Measurements from ENCODE around the gene INTS11.

Gene INTS11

DNA sequence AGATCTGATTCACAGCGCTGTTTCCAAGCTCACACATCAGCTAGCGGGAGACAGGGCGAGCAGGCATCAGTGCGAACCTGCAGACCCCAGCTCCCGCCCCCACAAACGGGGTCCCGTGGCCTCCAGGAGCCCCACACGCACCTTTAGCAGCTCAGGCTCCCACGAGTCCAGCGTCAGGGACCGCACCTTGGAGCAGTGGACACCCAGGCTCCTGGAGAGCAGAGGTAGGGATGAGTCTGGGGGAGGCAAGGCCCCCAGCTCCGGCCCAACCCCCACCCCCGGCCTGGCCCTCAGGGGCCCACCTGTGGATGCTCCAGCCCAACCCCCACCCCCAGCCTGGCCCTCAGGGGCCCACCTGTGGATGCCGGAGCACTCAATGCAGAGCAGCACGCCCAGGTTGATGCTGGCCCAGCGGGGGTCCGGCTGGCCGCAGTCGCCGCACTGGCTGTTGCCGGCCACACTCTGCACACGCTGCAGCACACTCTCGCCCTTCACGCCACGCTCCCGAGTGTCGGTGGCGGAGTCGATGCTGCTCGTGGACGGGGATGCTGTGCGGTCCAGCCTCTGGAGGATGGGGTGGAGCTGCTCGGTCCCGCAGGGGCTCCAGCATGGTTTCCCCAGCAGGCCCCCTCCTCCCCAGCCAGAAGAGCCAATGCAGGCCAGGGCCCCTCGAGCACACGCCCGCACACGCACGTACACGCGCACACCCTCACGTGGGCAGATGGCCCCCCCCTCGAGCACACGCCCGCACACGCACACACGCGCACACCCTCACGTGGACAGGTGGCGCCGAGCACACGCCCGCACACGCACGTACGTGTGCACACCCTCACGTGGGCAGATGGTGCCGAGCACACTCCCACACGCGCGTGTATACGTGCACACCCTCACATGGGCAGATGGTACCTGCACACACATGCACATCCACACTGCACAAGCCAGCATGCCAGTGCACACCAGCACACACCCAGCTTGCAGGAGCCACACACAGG lies 28.1 kb downstream of the INTS11 start:
- no peak for DNase-seq

DNA sequence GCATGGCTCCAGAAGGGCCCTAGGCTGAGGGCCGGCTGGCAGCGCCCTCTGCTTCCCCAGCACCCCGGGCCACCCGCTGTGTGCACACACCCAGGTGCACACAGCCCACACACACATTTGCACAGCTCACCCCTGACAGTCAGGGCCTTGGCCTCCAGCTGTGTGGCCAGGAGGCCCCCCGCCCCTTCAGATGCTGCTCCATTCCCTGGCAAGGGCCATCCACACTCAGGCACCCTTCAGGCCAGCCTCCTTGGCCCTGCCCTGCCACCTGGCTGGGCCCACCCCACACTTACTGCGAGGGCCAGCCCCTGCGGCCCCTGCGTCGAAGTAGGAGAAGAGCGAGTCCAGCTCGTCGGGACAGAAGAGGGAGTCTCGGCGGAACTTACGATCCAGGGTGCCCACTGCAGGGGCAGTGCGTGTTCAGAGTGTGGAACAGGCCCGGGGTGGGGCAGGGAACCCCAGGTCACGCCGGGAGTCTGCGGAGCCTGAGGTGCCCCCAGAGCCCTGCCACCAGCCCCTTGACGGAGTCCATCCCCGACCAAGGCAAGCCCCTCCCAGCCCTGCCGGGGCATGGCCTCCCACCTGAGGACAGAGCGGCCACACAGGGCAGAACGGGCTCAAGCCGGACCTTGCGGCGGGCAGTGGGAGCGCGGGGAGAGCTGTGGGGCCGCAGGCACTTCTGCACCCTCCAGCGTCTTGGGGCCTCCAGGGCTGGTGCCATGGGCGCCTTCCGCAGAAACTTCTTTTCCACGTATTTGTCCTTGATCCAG lies 29.1 kb downstream of the INTS11 start:
- no peak for DNase-seq

DNA sequence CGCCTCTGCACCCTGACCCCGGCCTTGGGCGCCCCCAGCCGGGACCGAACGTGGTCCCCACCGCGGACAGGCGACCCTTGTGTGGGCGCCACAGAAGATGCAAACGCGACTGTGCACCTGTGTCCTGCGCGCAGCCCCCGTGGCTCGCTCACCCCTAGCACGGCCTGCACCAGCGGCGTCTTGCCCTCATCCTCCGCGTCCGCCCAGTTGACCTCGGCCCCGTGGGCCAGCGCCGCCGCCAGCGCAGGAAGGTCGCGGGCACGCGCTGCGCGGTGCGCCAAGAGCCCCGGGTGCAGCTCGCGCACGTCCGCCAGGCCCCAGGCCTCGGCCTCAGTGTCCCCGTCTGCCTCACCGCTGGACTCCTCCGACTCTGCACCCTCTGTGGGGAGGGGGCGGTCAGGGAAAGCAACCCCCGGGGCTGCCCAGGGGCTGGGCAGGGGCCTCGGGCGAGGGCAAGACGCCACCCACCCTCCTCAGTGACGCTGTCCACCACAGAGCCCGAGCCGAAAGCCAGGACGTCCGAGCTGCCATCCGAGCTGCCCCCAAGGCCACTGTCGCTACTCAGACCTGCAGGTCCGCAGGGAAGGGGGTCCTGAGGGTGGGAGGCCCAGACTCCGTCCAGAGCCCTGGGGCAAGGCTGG lies 30.1 kb downstream of the INTS11 start:
- DNase-seq = no peak

DNA sequence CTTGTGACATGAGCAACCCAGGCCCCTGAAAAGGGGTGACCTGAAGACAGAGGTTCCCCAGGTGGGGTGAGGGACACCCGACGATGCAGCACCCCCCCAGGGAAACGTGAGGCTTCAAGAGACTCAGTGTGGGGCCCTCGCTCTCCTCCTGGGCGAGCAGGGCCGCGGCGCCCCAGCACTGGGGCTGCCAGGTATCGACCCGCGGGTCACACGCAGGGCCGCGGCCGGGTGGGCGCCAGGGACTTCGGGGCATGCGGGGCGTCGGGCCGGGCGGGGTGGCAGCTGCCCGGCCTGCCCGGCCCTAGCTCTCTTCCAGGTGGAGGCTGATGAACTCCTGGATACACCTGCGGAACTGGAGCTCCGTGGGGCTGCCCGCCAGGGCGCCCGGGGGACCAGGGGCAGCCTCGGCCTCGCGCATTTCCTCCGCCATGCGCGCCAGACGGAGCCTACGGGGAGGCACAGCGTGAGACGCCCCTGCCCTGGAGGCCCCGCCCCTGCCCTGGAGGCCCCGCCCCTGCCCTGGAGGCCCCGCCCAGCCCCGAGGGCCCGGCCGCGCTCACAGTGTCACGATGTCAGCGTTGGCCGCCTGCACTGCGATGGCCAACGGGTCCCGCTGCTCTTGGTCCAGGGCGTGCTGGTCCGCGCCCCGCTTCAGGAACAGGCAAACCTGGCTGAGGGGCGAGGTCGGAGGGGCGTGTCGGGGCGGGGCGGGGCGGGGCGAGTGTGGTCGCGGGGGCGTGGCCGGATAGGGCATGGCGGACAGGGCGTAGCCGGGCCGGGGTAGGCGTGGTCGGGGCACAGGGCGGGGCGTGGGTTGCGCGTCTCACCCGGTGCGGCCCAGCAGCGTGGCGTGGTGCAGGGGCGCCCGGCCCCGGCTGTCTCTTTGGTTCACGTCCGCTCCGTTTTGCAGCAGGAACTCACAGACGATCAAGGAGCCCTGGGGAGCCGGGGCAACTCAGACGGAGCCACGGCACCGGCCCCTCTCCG lies 30.9 kb downstream of the INTS11 start:
- DNase-seq = no peak

DNA sequence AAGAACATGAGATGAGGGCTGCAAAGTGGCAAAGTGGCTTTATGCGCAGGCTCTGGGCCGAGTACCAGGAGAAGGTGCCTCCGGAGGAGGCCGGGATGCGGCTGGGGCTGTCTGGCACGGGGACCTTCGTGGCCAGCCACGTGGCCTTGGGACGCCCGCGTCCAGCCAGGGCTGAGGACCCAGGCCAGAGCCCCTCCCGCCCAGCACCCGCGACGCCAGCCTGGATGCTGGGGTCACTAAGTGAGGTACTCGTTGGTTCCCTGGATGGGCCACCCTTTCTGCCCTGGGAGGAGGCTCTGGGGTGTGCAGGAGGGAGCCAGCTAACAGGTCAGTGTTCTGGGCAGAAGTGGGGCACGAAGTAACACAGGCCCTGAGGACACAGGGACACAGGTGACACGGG lies 31.6 kb downstream of the INTS11 start:
- DNase-seq = no peak

DNA sequence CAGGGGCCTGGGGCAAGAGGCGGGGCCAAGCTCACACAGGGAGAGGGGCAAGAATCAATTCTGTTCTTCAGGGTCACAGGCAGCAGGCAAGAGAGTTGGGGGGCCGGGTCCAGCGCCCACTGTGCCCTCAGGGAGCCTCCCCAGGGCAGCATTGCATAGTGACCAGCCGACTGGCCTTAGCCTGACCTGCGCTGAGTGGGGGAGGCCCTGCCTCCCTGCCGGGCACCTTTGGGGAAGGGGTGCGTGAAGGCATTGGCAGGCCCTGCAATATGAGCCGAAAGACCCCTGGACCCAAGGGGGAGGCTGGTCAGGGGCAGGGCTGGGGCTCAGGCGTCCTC lies 32.0 kb downstream of the INTS11 start:
- DNase-seq = no peak

DNA sequence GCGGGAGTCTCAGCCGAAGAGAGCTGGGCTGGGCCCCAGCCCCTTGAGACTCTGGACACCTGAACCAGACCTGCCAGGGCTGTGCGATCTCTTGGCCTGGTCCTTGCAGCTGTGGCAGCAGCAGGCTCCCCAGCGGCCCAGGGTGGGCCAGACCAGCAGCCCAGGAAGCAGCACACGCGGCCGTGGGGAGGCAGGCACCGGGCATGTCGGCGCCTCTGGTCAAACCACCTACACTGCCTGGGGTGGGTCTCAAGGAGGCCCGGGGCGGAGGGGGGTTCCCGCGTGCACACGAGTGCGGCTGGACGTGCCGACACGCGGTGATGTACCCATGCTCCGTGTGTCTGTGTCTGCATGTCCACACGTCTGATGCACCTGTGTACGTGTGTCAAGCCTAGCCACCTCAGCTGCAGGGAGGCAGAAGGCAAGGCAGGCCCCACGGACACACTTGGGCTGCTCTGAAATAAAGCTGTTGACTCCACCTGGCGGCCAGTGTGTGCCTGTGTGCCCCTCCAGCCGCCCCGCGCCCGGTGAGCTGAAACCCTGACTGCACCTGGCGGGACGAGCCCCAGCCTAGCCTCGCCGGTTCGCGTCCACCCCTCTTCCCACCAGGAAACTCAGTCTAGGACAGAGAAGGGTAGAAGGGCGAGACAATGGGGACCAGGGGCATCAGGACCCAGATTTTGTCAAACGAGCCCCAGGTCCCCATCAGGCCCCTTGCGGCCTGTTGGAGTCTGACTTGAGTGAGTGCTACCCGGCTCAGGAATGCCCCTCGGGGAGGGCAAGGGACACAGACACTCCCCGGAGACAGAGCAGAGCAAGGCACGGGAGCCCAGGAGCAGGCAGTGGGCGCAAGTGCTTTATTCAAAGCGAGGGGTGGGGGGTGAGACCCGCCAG lies 32.7 kb downstream of the INTS11 start:
- peak; percentile 87 for DNase-seq

DNA sequence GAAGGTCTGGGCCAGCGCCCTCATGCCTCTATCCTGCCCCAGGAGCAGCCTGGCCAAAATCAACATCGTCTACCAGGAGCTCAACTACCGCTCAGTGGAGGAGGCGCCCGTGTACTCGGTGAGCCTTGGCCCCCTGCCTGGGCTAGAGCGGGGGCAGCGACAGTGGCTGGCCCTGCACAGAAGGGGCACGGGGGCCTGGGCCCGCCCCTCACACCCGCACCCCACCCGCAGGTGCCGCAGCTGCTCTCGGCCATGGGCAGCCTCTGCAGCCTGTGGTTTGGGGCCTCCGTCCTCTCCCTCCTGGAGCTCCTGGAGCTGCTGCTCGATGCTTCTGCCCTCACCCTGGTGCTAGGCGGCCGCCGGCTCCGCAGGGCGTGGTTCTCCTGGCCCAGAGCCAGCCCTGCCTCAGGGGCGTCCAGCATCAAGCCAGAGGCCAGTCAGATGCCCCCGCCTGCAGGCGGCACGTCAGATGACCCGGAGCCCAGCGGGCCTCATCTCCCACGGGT lies 33.4 kb downstream of the INTS11 start:
- DNase-seq = peak; percentile 34

DNA sequence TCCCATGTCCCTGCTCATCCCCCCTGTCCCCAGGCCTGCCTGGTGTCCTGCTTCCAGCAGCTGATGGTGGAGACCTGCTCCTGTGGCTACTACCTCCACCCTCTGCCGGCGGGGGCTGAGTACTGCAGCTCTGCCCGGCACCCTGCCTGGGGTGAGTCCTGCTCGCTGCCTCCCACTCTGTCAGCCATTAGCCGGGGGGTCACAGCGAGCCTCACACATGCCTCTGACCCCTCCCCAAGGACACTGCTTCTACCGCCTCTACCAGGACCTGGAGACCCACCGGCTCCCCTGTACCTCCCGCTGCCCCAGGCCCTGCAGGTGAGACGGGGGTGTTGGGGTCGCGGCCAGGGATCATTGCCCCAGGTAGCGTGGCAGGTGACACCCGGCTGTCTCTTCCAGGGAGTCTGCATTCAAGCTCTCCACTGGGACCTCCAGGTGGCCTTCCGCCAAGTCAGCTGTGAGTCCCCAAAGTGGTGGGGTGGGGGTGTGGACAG lies 34.2 kb downstream of the INTS11 start:
- DNase-seq = peak; percentile 27

DNA sequence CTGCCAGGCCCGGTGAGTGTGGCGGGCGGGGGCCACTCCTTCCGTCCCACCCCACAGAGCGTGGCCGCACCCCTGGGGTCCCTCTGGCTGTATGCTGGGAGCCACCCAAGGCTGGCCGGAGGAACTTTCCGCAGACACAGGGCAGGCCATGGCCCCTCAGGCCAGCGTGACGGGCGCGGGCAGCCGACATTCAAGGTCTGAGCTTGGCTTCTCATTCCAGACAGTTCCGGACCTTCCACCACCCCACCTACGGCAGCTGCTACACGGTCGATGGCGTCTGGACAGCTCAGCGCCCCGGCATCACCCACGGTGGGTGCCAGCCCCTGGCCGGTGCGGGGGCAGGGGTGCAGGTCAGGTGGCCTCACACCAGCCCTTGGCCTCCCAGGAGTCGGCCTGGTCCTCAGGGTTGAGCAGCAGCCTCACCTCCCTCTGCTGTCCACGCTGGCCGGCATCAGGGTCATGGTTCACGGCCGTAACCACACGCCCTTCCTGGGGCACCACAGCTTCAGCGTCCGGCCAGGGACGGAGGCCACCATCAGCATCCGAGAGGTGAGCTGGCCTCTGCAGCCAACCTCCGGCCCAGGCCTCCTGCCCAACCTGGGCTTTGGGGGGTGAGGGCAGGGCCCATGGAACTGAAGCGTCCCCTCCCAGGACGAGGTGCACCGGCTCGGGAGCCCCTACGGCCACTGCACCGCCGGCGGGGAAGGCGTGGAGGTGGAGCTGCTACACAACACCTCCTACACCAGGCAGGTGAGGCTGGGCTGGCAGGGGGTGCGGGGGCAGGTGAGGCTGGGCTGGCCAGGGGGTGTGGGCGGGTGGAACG lies 37.0 kb downstream of the INTS11 start:
- DNase-seq = no peak

DNA sequence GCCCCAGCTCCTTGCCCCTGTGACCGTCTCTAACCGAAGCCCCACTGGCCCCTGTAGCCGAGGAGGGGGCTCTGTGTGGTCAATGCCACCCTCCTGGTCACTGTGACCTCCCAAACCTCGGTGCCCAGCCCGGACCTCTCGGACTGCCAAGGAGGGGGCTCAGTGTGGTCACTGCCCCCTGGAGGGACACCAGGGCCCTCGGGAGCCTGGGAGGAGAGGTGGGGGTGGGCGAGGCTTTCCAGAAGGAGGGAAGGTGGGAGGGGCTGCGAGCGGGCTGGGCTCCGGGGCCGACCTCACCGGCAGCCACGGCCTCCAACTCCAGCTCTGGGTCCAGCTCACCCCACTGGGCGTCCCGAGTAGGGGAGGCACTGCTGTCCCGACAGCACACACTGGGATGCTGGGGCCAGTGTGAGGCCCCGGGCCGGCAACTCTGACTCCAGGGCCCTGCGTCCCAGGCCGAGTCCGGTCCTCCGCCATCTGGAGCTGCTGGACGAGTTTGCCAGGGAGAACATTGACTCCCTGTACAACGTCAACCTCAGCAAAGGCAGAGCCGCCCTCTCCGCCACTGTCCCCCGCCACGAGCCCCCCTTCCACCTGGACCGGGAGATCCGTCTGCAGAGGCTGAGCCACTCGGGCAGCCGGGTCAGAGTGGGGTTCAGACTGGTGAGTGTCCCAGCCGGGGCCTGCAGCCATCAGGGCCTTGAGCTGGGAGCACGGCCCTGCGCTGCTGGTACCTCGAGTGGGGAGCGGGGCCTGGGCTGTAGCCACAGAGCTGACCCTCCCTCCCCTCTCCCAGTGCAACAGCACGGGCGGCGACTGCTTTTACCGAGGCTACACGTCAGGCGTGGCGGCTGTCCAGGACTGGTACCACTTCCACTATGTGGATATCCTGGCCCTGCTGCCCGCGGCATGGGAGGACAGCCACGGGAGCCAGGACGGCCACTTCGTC lies 37.9 kb downstream of the INTS11 start:
- no peak for DNase-seq

DNA sequence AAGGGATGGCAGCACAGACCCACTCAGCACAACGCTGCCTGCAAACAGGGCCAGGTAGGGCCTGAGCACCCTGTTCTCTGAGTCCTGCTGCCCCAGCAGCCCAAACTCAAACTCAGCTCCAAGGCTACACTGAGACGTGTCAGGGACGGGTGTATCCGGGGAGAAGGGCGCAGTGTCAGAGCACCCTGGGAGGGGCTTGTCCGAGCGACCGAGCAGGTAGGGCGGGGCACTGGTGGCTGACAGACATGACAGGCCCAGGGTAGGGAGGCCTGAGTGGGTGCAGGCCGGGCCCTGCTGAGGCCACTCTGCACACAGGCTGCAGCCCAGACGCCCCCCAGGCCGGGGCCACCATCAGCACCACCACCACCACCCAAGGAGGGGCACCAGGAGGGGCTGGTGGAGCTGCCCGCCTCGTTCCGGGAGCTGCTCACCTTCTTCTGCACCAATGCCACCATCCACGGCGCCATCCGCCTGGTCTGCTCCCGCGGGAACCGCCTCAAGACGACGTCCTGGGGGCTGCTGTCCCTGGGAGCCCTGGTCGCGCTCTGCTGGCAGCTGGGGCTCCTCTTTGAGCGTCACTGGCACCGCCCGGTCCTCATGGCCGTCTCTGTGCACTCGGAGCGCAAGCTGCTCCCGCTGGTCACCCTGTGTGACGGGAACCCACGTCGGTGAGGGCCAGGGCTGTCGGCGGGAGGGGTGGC lies 38.7 kb downstream of the INTS11 start:
- DNase-seq = no peak

DNA sequence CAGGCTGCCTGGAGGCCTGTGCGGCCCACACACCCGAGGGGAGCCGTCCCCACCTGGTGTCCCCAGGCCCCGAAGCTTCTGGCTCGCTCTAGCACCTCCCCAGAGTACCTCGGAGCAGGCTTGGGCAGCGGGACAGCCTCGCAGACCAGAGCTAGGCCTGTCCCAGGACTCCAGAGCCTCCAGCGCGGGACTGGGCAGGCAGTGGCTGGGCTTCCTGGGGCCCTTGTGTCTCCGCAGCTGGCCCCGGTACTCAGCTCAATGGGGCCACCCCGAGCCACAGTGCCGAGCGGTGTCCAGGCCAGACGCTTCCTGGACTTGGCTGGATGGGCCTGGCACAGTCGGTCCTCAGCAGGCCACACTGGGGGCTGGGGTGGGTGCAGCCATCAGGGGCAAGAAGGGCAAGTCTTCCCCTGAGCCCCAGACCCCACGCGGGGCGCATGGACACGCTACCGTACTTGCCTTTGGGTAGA lies 39.3 kb downstream of the INTS11 start:
- DNase-seq = no peak

DNA sequence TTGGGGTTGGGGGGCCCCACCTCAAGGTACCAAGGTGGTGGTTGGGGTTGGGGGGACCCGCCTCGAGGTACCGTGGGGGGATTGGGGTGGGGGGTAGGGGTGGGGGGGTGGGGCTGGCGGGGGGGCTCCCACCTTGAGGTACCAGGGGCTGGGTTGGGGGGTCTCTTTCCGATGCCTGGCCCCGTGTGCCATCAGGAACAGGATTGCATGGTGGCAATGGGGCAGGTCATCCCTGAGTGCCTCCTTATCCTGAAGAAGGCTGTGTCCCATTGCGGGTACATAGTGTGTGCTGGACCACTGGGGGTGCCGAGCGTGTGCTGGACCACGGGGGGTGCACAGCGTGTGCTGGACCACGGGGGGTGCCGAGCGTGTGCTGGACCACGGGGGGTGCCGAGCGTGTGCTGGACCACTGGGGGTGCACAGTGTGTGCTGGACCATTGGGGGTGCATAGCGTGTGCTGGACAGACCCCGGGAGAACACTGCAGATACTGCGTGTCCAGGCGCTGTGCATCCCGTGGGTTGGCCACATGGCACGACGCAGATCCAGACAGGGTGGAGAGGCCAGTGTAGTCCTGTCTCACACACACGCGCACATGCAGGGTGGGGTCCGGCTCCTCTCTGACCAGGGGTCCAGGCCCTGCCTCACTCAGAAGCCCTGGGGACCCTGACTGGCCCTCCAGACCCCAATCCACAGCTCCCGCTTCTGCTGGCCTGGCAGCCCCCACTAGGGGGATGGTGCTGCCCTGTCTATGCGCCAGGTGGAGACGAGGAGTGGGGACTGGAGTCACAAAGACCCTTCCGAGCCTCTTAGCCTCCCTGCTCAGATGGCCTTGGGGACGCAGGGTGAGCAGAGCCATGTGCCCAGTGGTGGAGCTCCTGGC lies 40.0 kb downstream of the INTS11 start:
- DNase-seq = no peak

DNA sequence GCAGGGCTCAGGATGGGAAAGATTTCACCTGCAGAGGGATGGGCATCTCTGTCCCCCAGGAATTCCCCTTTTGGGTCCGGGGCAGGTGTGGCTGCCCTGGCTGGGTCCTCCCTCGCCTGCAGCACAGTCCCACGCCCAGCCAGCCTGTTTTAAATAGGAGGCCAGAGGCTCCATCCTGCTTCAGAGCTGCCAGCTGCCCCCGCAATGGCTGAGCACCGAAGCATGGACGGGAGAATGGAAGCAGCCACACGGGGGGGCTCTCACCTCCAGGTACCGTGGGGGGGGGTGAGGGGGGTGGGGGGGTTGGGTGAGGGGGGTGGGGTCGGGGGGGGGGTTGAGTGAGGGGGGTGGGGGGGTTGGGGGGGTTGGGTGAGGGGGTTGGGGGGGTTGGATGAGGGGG lies 40.6 kb downstream of the INTS11 start:
- peak; percentile 50 for DNase-seq

DNA sequence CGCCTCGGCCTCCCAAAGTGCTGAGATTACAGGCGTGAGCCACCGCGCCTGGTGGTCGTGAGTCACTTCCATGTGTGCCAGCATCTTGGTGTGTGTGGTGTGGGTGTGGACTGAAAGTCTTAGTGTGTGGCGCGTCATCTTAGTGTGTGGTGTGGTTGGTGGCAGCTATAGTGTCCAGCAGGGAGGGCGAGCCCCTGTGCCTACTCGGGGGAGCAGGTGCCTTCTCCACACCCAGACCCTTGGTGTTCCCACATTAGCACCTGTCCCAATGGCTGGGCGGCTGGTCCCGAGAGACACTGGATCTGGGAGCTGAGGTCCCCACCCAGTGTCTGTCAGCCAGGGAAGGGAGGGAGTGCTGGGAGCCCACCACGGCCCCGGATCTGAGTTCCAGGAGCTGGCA lies 41.5 kb downstream of the INTS11 start:
- DNase-seq = no peak

All from NCI-H2171 treated with DMSO at 0.1 percent for 48 hours (cell line).